Activated CD4-positive, alpha-beta T cell treated with anti-CD3 and anti-CD28 coated beads, Interleukin-2, amount 10 ng/mL, durations not matched to agents 24 days and 14 days (primary cell): ENCODE results near the gene ENTPD7. TPM values are rescaled to one million over a fixed set of nuclear protein-coding genes. Genes with fewer than 3 reads are reported as not detected.
A peak's percentile ranks its signal among the peaks of the same experiment; 100 is the strongest.

ENCODE experiments used
- DNase-seq: peaks from one replicate; pipeline ENCODE4 v3.0.0; 2022
- H3K27ac Mint-ChIP-seq: one replicate; pipeline ENCODE4 v1.8.0; 2022; ENCODE audit warnings: mild to moderate bottlenecking, mixed read lengths
- H3K27me3 Mint-ChIP-seq: one replicate; pipeline ENCODE4 v1.8.0; 2022; ENCODE audit warnings: mixed read lengths
- H3K36me3 Mint-ChIP-seq: one replicate; pipeline ENCODE4 v1.8.0; 2022; ENCODE audit warnings: low read depth, mild to moderate bottlenecking, mixed read lengths
- H3K4me1 Mint-ChIP-seq: one replicate; pipeline ENCODE4 v1.8.0; 2021; ENCODE audit warnings: mixed read lengths
- H3K4me3 Mint-ChIP-seq: one replicate; pipeline ENCODE4 v1.8.0; 2022; ENCODE audit warnings: mild to moderate bottlenecking, moderate library complexity, mixed read lengths
- H3K9me3 Mint-ChIP-seq: one replicate; pipeline ENCODE4 v1.8.0; 2021; ENCODE audit warnings: mixed read lengths
- intact Hi-C: fragments of 100-400 bp; cut with micrococcal nuclease; formaldehyde crosslinking; loops from one replicate; pipeline ENCODE4 v1.15.1; 2023
- total RNA-seq: library from RNA; stranded (reverse); gene quantifications from 2 replicates; pipeline ENCODE4 v1.2.3, GENCODE V29; 2022

ENTPD7 gene
- total RNA-seq, 1 donor from 2014 or later, result 8.3 TPM

GRCh38 chr10:99658622-99659030, 683 bp upstream of the ENTPD7 start:
- H3K9me3 Mint-ChIP-seq, result no peaks in the 10 kb centered on the region
- peaks cover 5% of the 10 kb centered on the region for H3K36me3 Mint-ChIP-seq
- H3K4me3 Mint-ChIP-seq, result peak overlapping the region; percentile 87
- peak; percentile 81 for DNase-seq
- peaks cover 19% of the 10 kb centered on the region for H3K27me3 Mint-ChIP-seq
- intact Hi-C loops, result loop anchor here (1.0 to 2.0 kb wide), 2 partner anchors 38 to 74 kb away; partner anchors contain the start of genes COX15, CUTC and SLC25A28
- H3K27ac Mint-ChIP-seq, result peak overlapping the region; percentile 85
- peaks cover 18% of the 10 kb centered on the region for H3K4me1 Mint-ChIP-seq

GRCh38 chr10:99659868-99660366, 608 bp downstream of the ENTPD7 start:
- Mint-ChIP-seq H3K27me3 (peaks cover 16% of the 10 kb centered on the region), H3K4me3 (peak overlapping the region; percentile 87), H3K27ac (no peak overlapping the region), H3K36me3 (peaks cover 7% of the 10 kb centered on the region), H3K4me1 (peaks cover 18% of the 10 kb centered on the region), H3K9me3 (no peaks in the 10 kb centered on the region)
- intact Hi-C loops, result loop anchor here (1.0 to 2.0 kb wide), 2 partner anchors 40 to 73 kb away; partner anchors contain the start of genes COX15, CUTC and SLC25A28
- DNase-seq, result no peak

DNA sequence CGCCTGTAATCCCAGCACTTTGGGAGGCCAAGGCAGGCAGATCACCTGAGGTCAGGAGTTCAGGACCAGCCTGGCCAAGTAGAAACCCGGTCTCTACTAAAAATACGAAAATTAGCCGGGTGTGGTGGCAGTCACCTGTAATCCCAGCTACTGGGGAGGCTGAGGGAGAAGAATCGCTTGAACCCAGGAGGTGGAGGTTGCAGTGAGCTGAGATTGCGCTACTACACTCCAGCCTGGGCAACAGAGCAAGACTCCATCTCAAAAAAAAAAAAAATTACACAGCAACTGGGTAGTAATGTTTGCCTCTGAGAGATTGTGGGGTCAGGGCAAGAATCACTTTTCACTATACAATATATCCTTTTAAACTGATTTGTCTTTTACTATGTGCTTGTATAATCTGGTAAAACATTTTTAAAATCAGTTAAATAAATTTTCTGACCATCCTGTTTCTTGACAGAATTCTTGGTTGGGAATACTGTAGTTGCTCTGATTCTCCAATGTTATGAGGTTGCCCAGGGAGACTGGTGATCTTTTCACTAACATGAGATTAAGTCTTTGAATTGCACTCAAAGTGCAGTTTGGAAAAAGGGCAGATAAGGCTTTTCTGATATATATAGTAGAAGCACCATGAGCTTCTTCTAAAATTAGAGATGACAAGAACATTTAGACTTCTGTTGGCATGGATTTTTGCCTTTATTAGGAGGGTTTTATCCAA, 1.5 kb downstream of the ENTPD7 start:
- Mint-ChIP-seq H3K4me1 (peaks cover 18% of the 10 kb centered on the region), H3K9me3 (no peaks in the 10 kb centered on the region), H3K27me3 (peaks cover 12% of the 10 kb centered on the region), H3K4me3 (no peak overlapping the region), H3K27ac (no peak overlapping the region), H3K36me3 (peaks cover 7% of the 10 kb centered on the region)
- no peak for DNase-seq
- intact Hi-C loops, result no loop called here

- DNase-seq, result no peak
- intact Hi-C loops, result no loop called here
- no peak overlapping the region for H3K4me3 Mint-ChIP-seq
- no peaks in the 10 kb centered on the region for H3K9me3 Mint-ChIP-seq
- H3K36me3 Mint-ChIP-seq, result peaks cover 7% of the 10 kb centered on the region
- H3K27me3 Mint-ChIP-seq, result peaks cover 7% of the 10 kb centered on the region
- no peak overlapping the region for H3K27ac Mint-ChIP-seq
- H3K4me1 Mint-ChIP-seq, result peaks cover 18% of the 10 kb centered on the region
These were observed 2.1 kb downstream of the ENTPD7 start for GRCh38 chr10:99661377-99661763.

- Mint-ChIP-seq H3K36me3 (peaks cover 9% of the 10 kb centered on the region), H3K9me3 (no peaks in the 10 kb centered on the region), H3K4me3 (no peak overlapping the region), H3K27ac (no peak overlapping the region), H3K27me3 (no peaks in the 10 kb centered on the region), H3K4me1 (peaks cover 2% of the 10 kb centered on the region)
- no peak for DNase-seq
- intact Hi-C loops, result no loop called here
These were observed 6.0 kb downstream of the ENTPD7 start for GRCh38 chr10:99665304-99665703.

- Mint-ChIP-seq H3K27ac (no peak overlapping the region), H3K9me3 (no peaks in the 10 kb centered on the region), H3K36me3 (peaks cover 10% of the 10 kb centered on the region), H3K27me3 (no peaks in the 10 kb centered on the region), H3K4me1 (no peaks in the 10 kb centered on the region), H3K4me3 (no peak overlapping the region)
- DNase-seq, result no peak
- intact Hi-C loops, result no loop called here
These were observed 7.9 kb downstream of the ENTPD7 start for GRCh38 chr10:99667108-99667751.

DNA sequence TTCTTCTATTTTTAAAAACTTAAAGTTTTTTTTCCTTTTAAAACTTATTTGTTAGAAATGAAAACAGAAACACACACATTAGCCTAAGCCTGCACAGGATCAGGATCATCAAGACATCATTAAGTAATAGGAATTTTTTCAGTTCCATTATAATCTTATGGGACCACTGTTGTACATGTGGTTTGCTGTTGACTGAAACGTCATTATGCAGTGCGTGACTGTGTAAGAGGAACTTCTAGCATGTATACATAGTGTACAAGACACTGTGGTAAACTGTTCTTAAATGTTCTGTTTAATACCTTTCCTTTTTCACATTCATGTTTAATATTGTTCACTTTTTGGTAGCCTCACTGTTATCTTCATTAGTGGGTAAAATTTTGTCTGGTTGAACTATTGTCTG, 12.1 kb downstream of the ENTPD7 start:
- Mint-ChIP-seq H3K4me1 (peaks cover 4% of the 10 kb centered on the region), H3K9me3 (no peaks in the 10 kb centered on the region), H3K36me3 (peaks cover 6% of the 10 kb centered on the region), H3K4me3 (no peak overlapping the region), H3K27me3 (no peaks in the 10 kb centered on the region), H3K27ac (no peak overlapping the region)
- peak; percentile 41 for DNase-seq
- intact Hi-C loops, result loop anchor here (5.0 kb wide), 1 partner anchor 41 kb away; no protein-coding TSS in a partner anchor

GRCh38 chr10:99672884-99673283, 13.6 kb downstream of the ENTPD7 start:
- H3K27ac Mint-ChIP-seq, result no peak overlapping the region
- no peak for DNase-seq
- intact Hi-C loops, result loop anchor here (5.0 kb wide), 1 partner anchor 39 kb away; no protein-coding TSS in a partner anchor
- peaks cover 4% of the 10 kb centered on the region for H3K36me3 Mint-ChIP-seq
- H3K4me3 Mint-ChIP-seq, result no peak overlapping the region
- H3K4me1 Mint-ChIP-seq, result peaks cover 5% of the 10 kb centered on the region
- no peaks in the 10 kb centered on the region for H3K9me3 Mint-ChIP-seq
- H3K27me3 Mint-ChIP-seq, result no peaks in the 10 kb centered on the region

GRCh38 chr10:99673492-99673891, 14.2 kb downstream of the ENTPD7 start:
- Mint-ChIP-seq H3K36me3 (peaks cover 4% of the 10 kb centered on the region), H3K4me1 (peaks cover 5% of the 10 kb centered on the region), H3K27me3 (no peaks in the 10 kb centered on the region), H3K4me3 (no peak overlapping the region), H3K27ac (no peak overlapping the region), H3K9me3 (no peaks in the 10 kb centered on the region)
- intact Hi-C loops, result loop anchor here (5.0 kb wide), 1 partner anchor 39 kb away; no protein-coding TSS in a partner anchor
- DNase-seq, result no peak

- peaks cover 4% of the 10 kb centered on the region for H3K36me3 Mint-ChIP-seq
- no peak overlapping the region for H3K4me3 Mint-ChIP-seq
- no peak overlapping the region for H3K27ac Mint-ChIP-seq
- H3K9me3 Mint-ChIP-seq, result no peaks in the 10 kb centered on the region
- DNase-seq, result no peak
- H3K27me3 Mint-ChIP-seq, result no peaks in the 10 kb centered on the region
- peaks cover 5% of the 10 kb centered on the region for H3K4me1 Mint-ChIP-seq
- intact Hi-C loops, result loop anchor here (5.0 kb wide), 1 partner anchor 38 kb away; no protein-coding TSS in a partner anchor
These were observed 15.5 kb downstream of the ENTPD7 start for GRCh38 chr10:99674762-99675161.

DNA sequence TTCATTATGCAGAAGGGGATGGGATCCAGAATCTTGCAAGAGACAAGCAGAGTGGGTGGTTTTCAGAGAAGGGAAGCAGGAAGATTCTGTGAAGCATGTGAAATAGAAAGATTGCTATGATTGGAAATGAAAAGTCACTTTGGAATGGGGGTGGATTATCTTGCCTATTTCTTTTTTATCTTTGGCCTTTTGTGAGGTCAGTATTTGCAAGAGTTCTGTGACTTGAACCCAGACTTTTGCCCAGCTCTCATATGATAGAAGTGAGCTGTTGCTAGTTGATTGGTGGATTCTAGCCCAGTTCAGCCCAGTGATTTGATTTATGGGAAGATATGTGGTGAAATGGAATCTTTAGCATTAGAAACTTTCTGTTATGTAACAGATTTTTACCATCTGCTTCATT, 17.1 kb downstream of the ENTPD7 start:
- peaks cover 5% of the 10 kb centered on the region for H3K4me1 Mint-ChIP-seq
- intact Hi-C loops, result no loop called here
- no peak overlapping the region for H3K27ac Mint-ChIP-seq
- no peaks in the 10 kb centered on the region for H3K9me3 Mint-ChIP-seq
- no peak overlapping the region for H3K4me3 Mint-ChIP-seq
- H3K36me3 Mint-ChIP-seq, result peaks cover 4% of the 10 kb centered on the region
- no peak for DNase-seq
- H3K27me3 Mint-ChIP-seq, result no peaks in the 10 kb centered on the region

- no peak overlapping the region for H3K27ac Mint-ChIP-seq
- no peak overlapping the region for H3K4me3 Mint-ChIP-seq
- no peak for DNase-seq
- H3K4me1 Mint-ChIP-seq, result peaks cover 5% of the 10 kb centered on the region
- H3K27me3 Mint-ChIP-seq, result no peaks in the 10 kb centered on the region
- no peaks in the 10 kb centered on the region for H3K9me3 Mint-ChIP-seq
- intact Hi-C loops, result no loop called here
- H3K36me3 Mint-ChIP-seq, result peaks cover 3% of the 10 kb centered on the region
These were observed 17.6 kb downstream of the ENTPD7 start for GRCh38 chr10:99676895-99677294.

GRCh38 chr10:99678921-99679320, 19.6 kb downstream of the ENTPD7 start:
- H3K4me1 Mint-ChIP-seq, result peaks cover 1% of the 10 kb centered on the region
- H3K27me3 Mint-ChIP-seq, result no peaks in the 10 kb centered on the region
- intact Hi-C loops, result no loop called here

GRCh38 chr10:99681553-99681952, 22.2 kb downstream of the ENTPD7 start:
- H3K27me3 Mint-ChIP-seq, result no peaks in the 10 kb centered on the region
- no peak for DNase-seq
- intact Hi-C loops, result no loop called here
- H3K36me3 Mint-ChIP-seq, result peaks cover 5% of the 10 kb centered on the region
- no peak overlapping the region for H3K27ac Mint-ChIP-seq
- H3K4me1 Mint-ChIP-seq, result peaks cover 8% of the 10 kb centered on the region
- no peaks in the 10 kb centered on the region for H3K9me3 Mint-ChIP-seq
- H3K4me3 Mint-ChIP-seq, result no peak overlapping the region

More at GRCh38 chr10:99678921-99679320, 19.6 kb downstream of the ENTPD7 start:
- Mint-ChIP-seq H3K36me3 (peaks cover 2% of the 10 kb centered on the region), H3K4me3 (no peak overlapping the region), H3K9me3 (no peaks in the 10 kb centered on the region), H3K27ac (no peak overlapping the region)
- DNase-seq, result no peak
